ENCODE data around the gene MACROD2. TPM values are rescaled to one million over a fixed set of nuclear protein-coding genes. Genes with fewer than 3 reads are reported as not detected.

Gene MACROD2
- total RNA-seq, 1 experiment from 2014 or later = 3.7 TPM

- RAD21 ChIA-PET (ENCODE audit: low non-redundant PET in 1 of 2, low total read pairs in 2 of 2, uncharacterized antibody in 2 of 2, unreplicated experiment in 2 of 2) = no interaction called here
Measured at GRCh38 chr20:15637950-15638754, 1642.8 kb downstream of the MACROD2 start.

More at GRCh38 chr20:15637950-15638754, 1642.8 kb downstream of the MACROD2 start:
- TF ChIP-seq RAD21 (IDR thresholded peaks at IDR 0.05; ENCODE audit: low read depth) = no peak
- no peak for TF ChIP-seq SIN3A (IDR thresholded peaks at IDR 0.05; ENCODE audit: low read depth)
- no peak for TF ChIP-seq POLR2A (IDR thresholded peaks at IDR 0.05; ENCODE audit: borderline replicate concordance, extremely low read depth, insufficient read depth, insufficient read length)
- no peak for TF ChIP-seq CTCF (IDR thresholded peaks at IDR 0.05 in 2 of 3, conservative IDR thresholded peaks at IDR 0.05 in 1 of 3; ENCODE audit: borderline replicate concordance in 1 of 3, insufficient read depth in 1 of 3, low read depth in 2 of 3, low read length in 2 of 3)
- Histone ChIP-seq H3K4me2 (ENCODE audit: low read length) (no peak overlapping the region), H3K27ac (ENCODE audit: low read depth, low read length) (no peak overlapping the region), H3K4me1 (ENCODE audit: control insufficient read depth in 1 of 2, insufficient read depth in 2 of 2, low read length in 2 of 2) (no peaks in the 10 kb centered on the region), H3K27me3 (ENCODE audit: insufficient read depth, low read length) (no peaks in the 10 kb centered on the region), H3K4me3 (replicated peaks in 1 of 2; ENCODE audit: low read depth in 1 of 2, low read length in 2 of 2) (no peak overlapping the region), H3K36me3 (ENCODE audit: control insufficient read depth in 1 of 2, insufficient read depth in 2 of 2, low read length in 2 of 2) (no peaks in the 10 kb centered on the region), H4K20me1 (ENCODE audit: insufficient read depth) (no peaks in the 10 kb centered on the region), H3K9me2 (ENCODE audit: insufficient read depth) (no peaks in the 10 kb centered on the region), H3K9me3 (ENCODE audit: control insufficient read depth in 1 of 2, insufficient read depth in 1 of 2, low read depth in 1 of 2, low read length in 2 of 2) (peaks cover 0 to 16% of the 10 kb centered on the region in 2 experiments; a peak in 2 of 4 replicates), H3K9ac (ENCODE audit: low read length) (no peak overlapping the region), H3K79me2 (ENCODE audit: insufficient read depth, low read length) (no peaks in the 10 kb centered on the region), H2AFZ (ENCODE audit: low read depth, low read length, poor library complexity, severe bottlenecking) (no peak overlapping the region)
- ChIA-PET POLR2A (no interaction called here), CTCF (no interaction called here)
- BruUV-seq (replicated peaks) = no TSS peak
- no peak for ATAC-seq
- intact Hi-C loops (cut with micrococcal nuclease) = no loop called here
- DNase-seq (ENCODE audit: low read depth, low spot score) = no peak

Data from HCT116 (cell line).